ENCODE measurements around the gene MAPKAP1. TPM values are rescaled to one million over a fixed set of nuclear protein-coding genes. Genes with fewer than 3 reads are reported as not detected.

The MAPKAP1 gene
- total RNA-seq, 2 donors from 2014 or later = 75.3 to 91.6 TPM

DNA sequence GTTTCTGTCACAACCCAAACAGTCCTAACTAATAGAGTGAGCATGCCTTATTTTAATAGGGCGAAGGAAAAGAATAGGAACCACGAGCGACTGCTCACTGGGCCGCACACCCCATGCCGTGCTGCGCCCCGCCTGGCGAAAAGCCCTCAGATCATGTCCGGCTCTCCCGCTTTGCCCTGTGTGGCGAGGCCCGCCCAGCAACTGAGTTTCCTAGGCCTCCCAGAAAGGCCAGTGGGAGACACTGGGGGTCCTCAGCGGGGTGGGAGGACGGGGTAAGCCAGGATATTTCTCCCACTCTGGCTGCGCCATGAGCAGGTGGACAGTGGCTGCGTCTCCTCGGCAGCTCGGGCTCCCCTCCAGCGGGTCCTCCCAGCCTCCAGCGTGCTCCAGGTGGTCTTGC is 307.3 kb downstream of the MAPKAP1 start:
- Mint-ChIP-seq H3K4me1 (peaks cover 3% of the 10 kb centered on the region), H3K4me3 (no peak overlapping the region), H3K27ac (no peak overlapping the region), H3K9me3 (no peaks in the 10 kb centered on the region), H3K36me3 (ENCODE audit: low read depth) (no peaks in the 10 kb centered on the region), H3K27me3 (ENCODE audit: insufficient read depth) (no peaks in the 10 kb centered on the region)
- Histone ChIP-seq H3K36me3 (ENCODE audit: control insufficient read depth, insufficient read depth, low read length) (no peaks in the 10 kb centered on the region), H3K27me3 (ENCODE audit: control insufficient read depth, insufficient read depth, low read length, poor library complexity, severe bottlenecking) (no peaks in the 10 kb centered on the region), H3K9me3 (ENCODE audit: control insufficient read depth, low read length) (no peaks in the 10 kb centered on the region), H3K27ac (ENCODE audit: low read depth, low read length) (no peak overlapping the region), H3K9ac (ENCODE audit: extremely low read depth, low read length, poor library complexity, severe bottlenecking) (no peak overlapping the region), H3K4me3 (ENCODE audit: low read length) (no peak overlapping the region), H3K4me1 (ENCODE audit: control insufficient read depth, insufficient read depth, low read length) (no peaks in the 10 kb centered on the region)
- TF ChIP-seq, protein P1, sequence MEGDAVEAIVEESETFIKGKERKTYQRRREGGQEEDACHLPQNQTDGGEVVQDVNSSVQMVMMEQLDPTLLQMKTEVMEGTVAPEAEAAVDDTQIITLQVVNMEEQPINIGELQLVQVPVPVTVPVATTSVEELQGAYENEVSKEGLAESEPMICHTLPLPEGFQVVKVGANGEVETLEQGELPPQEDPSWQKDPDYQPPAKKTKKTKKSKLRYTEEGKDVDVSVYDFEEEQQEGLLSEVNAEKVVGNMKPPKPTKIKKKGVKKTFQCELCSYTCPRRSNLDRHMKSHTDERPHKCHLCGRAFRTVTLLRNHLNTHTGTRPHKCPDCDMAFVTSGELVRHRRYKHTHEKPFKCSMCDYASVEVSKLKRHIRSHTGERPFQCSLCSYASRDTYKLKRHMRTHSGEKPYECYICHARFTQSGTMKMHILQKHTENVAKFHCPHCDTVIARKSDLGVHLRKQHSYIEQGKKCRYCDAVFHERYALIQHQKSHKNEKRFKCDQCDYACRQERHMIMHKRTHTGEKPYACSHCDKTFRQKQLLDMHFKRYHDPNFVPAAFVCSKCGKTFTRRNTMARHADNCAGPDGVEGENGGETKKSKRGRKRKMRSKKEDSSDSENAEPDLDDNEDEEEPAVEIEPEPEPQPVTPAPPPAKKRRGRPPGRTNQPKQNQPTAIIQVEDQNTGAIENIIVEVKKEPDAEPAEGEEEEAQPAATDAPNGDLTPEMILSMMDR (conservative IDR thresholded peaks at IDR 0.05) = no peak
- WGBS, 2 experiments (ENCODE audit: insufficient coverage in 1 of 2, insufficient read length in 1 of 2) = 93% methylated on average over 16 to 20 of the region's 20 CpGs
- no peak for DNase-seq

DNA sequence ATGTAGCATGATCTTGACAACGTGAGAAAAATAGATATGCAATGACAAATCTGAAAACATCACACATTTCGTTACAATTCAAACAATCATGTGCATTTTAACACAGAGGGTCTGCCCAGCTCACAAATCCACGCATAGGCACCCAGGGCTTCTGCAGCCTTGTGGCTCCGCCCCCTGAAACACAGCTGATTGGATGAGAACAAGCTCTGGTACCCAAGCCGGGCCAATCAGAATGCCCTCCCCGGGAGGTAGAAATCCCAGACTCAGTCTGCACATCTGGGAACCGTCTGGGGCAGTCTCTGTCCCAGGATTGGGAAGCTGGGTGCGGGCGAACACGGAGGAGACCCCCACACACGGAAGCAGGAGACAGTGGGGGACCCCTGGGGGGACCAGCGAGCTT is 307.8 kb downstream of the MAPKAP1 start:
- Mint-ChIP-seq H3K4me1 (peaks cover 3% of the 10 kb centered on the region), H3K27ac (no peak overlapping the region), H3K27me3 (ENCODE audit: insufficient read depth) (no peaks in the 10 kb centered on the region), H3K4me3 (no peak overlapping the region), H3K36me3 (ENCODE audit: low read depth) (no peaks in the 10 kb centered on the region), H3K9me3 (no peaks in the 10 kb centered on the region)
- TF ChIP-seq, protein P1 (conservative IDR thresholded peaks at IDR 0.05) = no peak
- Histone ChIP-seq H3K9me3 (ENCODE audit: control insufficient read depth, low read length) (no peaks in the 10 kb centered on the region), H3K27ac (ENCODE audit: low read depth, low read length) (no peak overlapping the region), H3K9ac (ENCODE audit: extremely low read depth, low read length, poor library complexity, severe bottlenecking) (no peak overlapping the region), H3K27me3 (ENCODE audit: control insufficient read depth, insufficient read depth, low read length, poor library complexity, severe bottlenecking) (no peaks in the 10 kb centered on the region), H3K36me3 (ENCODE audit: control insufficient read depth, insufficient read depth, low read length) (no peaks in the 10 kb centered on the region), H3K4me3 (ENCODE audit: low read length) (no peak overlapping the region), H3K4me1 (ENCODE audit: control insufficient read depth, insufficient read depth, low read length) (no peaks in the 10 kb centered on the region)
- WGBS, 2 experiments (ENCODE audit: insufficient coverage in 1 of 2, insufficient read length in 1 of 2) = 93 to 98% methylated on average over 8 to 12 of the region's 12 CpGs
- no peak for DNase-seq

DNA sequence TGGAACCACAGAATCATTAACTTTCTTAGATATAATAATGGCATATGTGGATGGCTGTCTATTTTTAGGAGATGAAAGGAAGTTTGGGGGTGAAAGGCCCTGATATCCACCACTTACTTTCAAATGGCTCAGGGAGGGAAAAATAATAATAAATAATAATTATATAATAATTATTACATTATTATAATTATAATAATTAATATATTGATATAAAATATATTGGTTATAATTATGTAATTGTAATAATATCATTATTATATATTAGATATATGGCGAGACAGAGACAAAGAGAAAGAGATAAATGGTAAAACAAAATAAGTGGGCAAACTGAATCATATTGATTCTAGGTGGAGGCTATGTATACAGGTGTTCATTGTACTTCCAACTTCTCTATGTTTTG is 308.8 kb downstream of the MAPKAP1 start:
- 83% methylated on average over 1 of the region's 1 CpG; no CpG with 5 or more reads in 1 of the 2 experiments for WGBS, 2 experiments (ENCODE audit: insufficient coverage in 1 of 2, insufficient read length in 1 of 2)
- Mint-ChIP-seq H3K4me3 (no peak overlapping the region), H3K27me3 (ENCODE audit: insufficient read depth) (no peaks in the 10 kb centered on the region), H3K9me3 (no peaks in the 10 kb centered on the region), H3K36me3 (ENCODE audit: low read depth) (no peaks in the 10 kb centered on the region), H3K27ac (no peak overlapping the region), H3K4me1 (peaks cover 3% of the 10 kb centered on the region)
- Histone ChIP-seq H3K27me3 (ENCODE audit: control insufficient read depth, insufficient read depth, low read length, poor library complexity, severe bottlenecking) (no peaks in the 10 kb centered on the region), H3K4me1 (ENCODE audit: control insufficient read depth, insufficient read depth, low read length) (no peaks in the 10 kb centered on the region), H3K9me3 (ENCODE audit: control insufficient read depth, low read length) (no peaks in the 10 kb centered on the region), H3K27ac (ENCODE audit: low read depth, low read length) (no peak overlapping the region), H3K4me3 (ENCODE audit: low read length) (no peak overlapping the region), H3K36me3 (ENCODE audit: control insufficient read depth, insufficient read depth, low read length) (no peaks in the 10 kb centered on the region), H3K9ac (ENCODE audit: extremely low read depth, low read length, poor library complexity, severe bottlenecking) (no peak overlapping the region)
- TF ChIP-seq, protein P1 (conservative IDR thresholded peaks at IDR 0.05) = no peak
- DNase-seq = no peak
